ENCODE data around the gene MESD.
A peak's percentile ranks its signal among the peaks of the same experiment; 100 is the strongest.

Gene MESD

GRCh38 chr15:81003097-81003350 is 13.4 kb upstream of the MESD start:
- Histone ChIP-seq H3K4me3 (ENCODE audit: low read depth in 1 of 5, low read length in 5 of 5) (peak overlapping the region; percentile 36 to 89 (median 84)), H3K4me1 (ENCODE audit: control insufficient read depth in 5 of 5, insufficient read depth in 5 of 5, low read length in 5 of 5) (peaks cover 6 to 63% (median 59%) of the 10 kb centered on the region in 5 donors), H3K27ac (ENCODE audit: low read depth, low read length) (peak overlapping the region; percentile 73), H3K9ac (ENCODE audit: low read length in 5 of 5) (no peak overlapping the region), H3K27me3 (ENCODE audit: control insufficient read depth in 5 of 5, insufficient read depth in 4 of 5, low read length in 5 of 5) (no peaks in the 10 kb centered on the region), H3K36me3 (ENCODE audit: control insufficient read depth in 5 of 5, insufficient read depth in 5 of 5, low read length in 5 of 5) (peaks cover 5 to 13% (median 9%) of the 10 kb centered on the region in 5 donors), H3K9me3 (ENCODE audit: control insufficient read depth in 5 of 5, low read length in 5 of 5) (no peaks in the 10 kb centered on the region)

GRCh38 chr15:81002331-81003096 is 12.9 kb upstream of the MESD start:
- Histone ChIP-seq H3K4me1 (ENCODE audit: control insufficient read depth in 5 of 5, insufficient read depth in 5 of 5, low read length in 5 of 5) (peaks cover 6 to 62% (median 57%) of the 10 kb centered on the region in 5 donors), H3K9ac (ENCODE audit: low read length in 5 of 5) (peak overlapping the region; percentile 48 to 96 (median 71)), H3K4me3 (ENCODE audit: low read depth in 1 of 5, low read length in 5 of 5) (peak overlapping the region in 4 of 5 donors; percentile 81 to 89 (median 84)), H3K27ac (ENCODE audit: low read depth, low read length) (peak overlapping the region; percentile 97), H3K27me3 (ENCODE audit: control insufficient read depth in 5 of 5, insufficient read depth in 4 of 5, low read length in 5 of 5) (no peaks in the 10 kb centered on the region), H3K9me3 (ENCODE audit: control insufficient read depth in 5 of 5, low read length in 5 of 5) (no peaks in the 10 kb centered on the region), H3K36me3 (ENCODE audit: control insufficient read depth in 5 of 5, insufficient read depth in 5 of 5, low read length in 5 of 5) (peaks cover 5 to 13% (median 9%) of the 10 kb centered on the region in 5 donors)

- peaks cover 5 to 13% (median 9%) of the 10 kb centered on the region in 5 donors for H3K36me3 ChIP-seq (ENCODE audit: control insufficient read depth in 5 of 5, insufficient read depth in 5 of 5, low read length in 5 of 5)
- peaks cover 6 to 62% (median 56%) of the 10 kb centered on the region in 5 donors for H3K4me1 ChIP-seq (ENCODE audit: control insufficient read depth in 5 of 5, insufficient read depth in 5 of 5, low read length in 5 of 5)
- peak overlapping the region; percentile 48 to 96 (median 73) for H3K9ac ChIP-seq (ENCODE audit: low read length in 5 of 5)
- H3K27ac ChIP-seq (ENCODE audit: low read depth, low read length) = peak overlapping the region; percentile 97
- no peaks in the 10 kb centered on the region for H3K27me3 ChIP-seq (ENCODE audit: control insufficient read depth in 5 of 5, insufficient read depth in 4 of 5, low read length in 5 of 5)
- peak overlapping the region in 4 of 5 donors; percentile 81 to 89 (median 84) for H3K4me3 ChIP-seq (ENCODE audit: low read depth in 1 of 5, low read length in 5 of 5)
- no peaks in the 10 kb centered on the region for H3K9me3 ChIP-seq (ENCODE audit: control insufficient read depth in 5 of 5, low read length in 5 of 5)
Observed at GRCh38 chr15:81002009-81002330, 12.4 kb upstream of the MESD start.

DNA sequence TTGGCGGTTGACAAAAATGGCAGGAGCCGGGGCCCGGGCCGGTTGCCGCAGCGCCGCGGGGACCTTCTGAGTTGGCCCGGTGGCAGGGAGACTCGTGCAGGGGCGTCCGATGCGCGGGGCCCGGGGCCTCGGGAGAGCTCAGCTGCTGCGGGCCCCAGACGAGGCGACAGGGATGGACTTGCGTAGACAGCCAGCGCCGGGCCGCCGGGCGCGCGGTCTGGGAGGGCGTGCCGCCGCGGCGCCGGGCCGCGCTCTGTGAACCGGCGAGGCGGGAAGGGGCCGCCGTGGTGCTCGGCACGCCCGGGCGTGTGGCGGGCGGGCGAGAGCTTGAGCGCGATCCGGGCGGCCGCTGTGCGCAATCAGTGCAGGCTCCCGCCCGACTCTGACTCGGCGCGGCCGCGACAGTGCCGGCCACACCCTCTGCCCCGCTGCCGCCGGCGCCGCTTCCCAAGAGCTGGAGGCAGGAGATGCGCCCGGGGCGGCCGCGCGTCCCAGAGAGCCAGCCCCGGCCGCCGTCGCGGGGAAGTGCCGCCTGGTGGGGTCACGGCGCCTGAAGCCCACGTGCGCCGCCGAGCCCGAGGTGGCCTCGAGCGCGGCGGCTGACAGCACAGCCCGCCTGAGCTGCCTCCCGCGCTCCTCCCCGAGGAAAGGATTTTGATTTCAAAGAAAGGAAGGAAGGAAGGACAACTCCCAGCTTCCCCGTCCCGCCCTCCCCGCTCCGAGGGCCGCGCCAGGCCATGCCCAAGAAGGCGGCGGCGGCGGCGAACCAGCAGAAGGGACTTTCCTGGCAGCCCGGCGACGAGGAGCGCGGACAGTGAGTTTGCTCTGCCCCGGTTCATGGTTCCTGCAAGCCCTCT is 11.8 kb upstream of the MESD start:
- H3K9me3 ChIP-seq (ENCODE audit: control insufficient read depth in 5 of 5, low read length in 5 of 5) = peaks cover 0 to 2% (median 2%) of the 10 kb centered on the region in 5 donors
- H3K4me3 ChIP-seq (ENCODE audit: low read depth in 1 of 5, low read length in 5 of 5) = peak overlapping the region in 4 of 5 donors; percentile 81 to 89 (median 84)
- H3K36me3 ChIP-seq (ENCODE audit: control insufficient read depth in 5 of 5, insufficient read depth in 5 of 5, low read length in 5 of 5) = peaks cover 5 to 13% (median 9%) of the 10 kb centered on the region in 5 donors
- H3K4me1 ChIP-seq (ENCODE audit: control insufficient read depth in 5 of 5, insufficient read depth in 5 of 5, low read length in 5 of 5) = peaks cover 6 to 62% (median 53%) of the 10 kb centered on the region in 5 donors
- no peaks in the 10 kb centered on the region for H3K27me3 ChIP-seq (ENCODE audit: control insufficient read depth in 5 of 5, insufficient read depth in 4 of 5, low read length in 5 of 5)
- peak overlapping the region; percentile 97 for H3K27ac ChIP-seq (ENCODE audit: low read depth, low read length)
- H3K9ac ChIP-seq (ENCODE audit: low read length in 5 of 5) = peak overlapping the region in 4 of 5 donors; percentile 66 to 96 (median 92)

DNA sequence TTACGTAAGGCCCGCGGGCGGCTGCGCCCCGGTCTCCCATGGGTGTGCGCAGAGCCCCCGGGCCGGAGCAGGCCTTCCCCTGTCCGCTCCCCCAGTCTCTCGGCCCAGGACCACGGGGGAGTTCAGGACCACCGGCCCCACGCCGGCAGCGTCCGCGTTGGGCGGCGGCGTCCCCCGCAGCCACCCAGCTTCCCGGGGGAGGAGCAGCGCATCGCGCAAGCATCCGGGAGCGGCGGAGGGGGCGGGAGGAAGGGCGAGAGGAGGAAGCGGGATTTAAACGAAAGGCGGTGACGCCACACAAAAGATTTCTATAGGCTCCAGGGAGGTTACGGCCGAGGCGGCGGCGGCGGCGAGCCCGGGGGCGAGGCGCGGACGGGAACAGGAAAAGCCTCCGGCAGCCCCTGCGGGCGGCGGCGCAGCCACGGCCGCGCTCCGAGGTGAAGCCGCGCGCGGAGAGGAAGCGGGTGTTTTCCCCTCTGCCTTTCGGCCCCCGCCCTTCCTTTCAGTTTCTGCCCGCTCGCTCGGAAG is 11.1 kb upstream of the MESD start, which contains the start of gene TLNRD1:
Gene TLNRD1, plus strand, starts transcription at position 300 of the 528 bp plus-strand sequence. CDS start 1,349 bp downstream, outside the sequence.
- peaks cover 6 to 55% (median 47%) of the 10 kb centered on the region in 5 donors for H3K4me1 ChIP-seq (ENCODE audit: control insufficient read depth in 5 of 5, insufficient read depth in 5 of 5, low read length in 5 of 5)
- H3K9me3 ChIP-seq (ENCODE audit: control insufficient read depth in 5 of 5, low read length in 5 of 5) = peaks cover 0 to 5% (median 3%) of the 10 kb centered on the region in 5 donors
- H3K36me3 ChIP-seq (ENCODE audit: control insufficient read depth in 5 of 5, insufficient read depth in 5 of 5, low read length in 5 of 5) = peaks cover 5 to 13% (median 9%) of the 10 kb centered on the region in 5 donors
- H3K27me3 ChIP-seq (ENCODE audit: control insufficient read depth in 5 of 5, insufficient read depth in 4 of 5, low read length in 5 of 5) = no peaks in the 10 kb centered on the region
- H3K27ac ChIP-seq (ENCODE audit: low read depth, low read length) = peak within 1 kb of the TSS; percentile 97
- H3K4me3 ChIP-seq (ENCODE audit: low read depth in 1 of 5, low read length in 5 of 5) = peak within 1 kb of the TSS; percentile 81 to 89 (median 84)
- H3K9ac ChIP-seq (ENCODE audit: low read length in 5 of 5) = peak within 1 kb of the TSS; percentile 85 to 96 (median 93)

DNA sequence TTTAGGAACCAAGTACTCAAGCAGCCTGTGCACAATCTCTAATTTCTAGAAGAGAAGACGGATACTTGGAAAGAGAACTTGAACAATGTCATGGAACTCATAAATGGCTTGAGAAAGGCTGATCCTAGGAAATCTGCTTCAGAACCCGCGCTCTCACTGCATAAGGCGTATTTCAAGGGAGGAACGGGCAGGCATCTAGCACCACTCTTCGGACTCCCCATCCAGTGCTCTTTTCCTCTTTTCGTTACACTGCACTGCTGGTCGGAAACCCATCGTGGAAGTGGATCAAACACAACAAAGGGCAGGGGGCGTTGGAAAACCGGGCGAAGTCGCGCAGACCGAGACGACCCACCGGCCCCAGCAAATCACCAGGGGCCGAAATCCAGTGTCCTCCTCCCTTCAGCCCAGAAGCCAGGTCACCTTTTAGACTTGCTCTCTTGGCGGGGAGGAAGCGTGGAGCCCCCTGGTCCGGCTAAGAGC is 10.6 kb upstream of the MESD start:
- peak overlapping the region; percentile 85 to 96 (median 93) for H3K9ac ChIP-seq (ENCODE audit: low read length in 5 of 5)
- H3K4me1 ChIP-seq (ENCODE audit: control insufficient read depth in 5 of 5, insufficient read depth in 5 of 5, low read length in 5 of 5) = peaks cover 6 to 50% (median 42%) of the 10 kb centered on the region in 5 donors
- H3K4me3 ChIP-seq (ENCODE audit: low read depth in 1 of 5, low read length in 5 of 5) = peak overlapping the region; percentile 81 to 89 (median 84)

GRCh38 chr15:80999623-81000036 is 10.0 kb upstream of the MESD start:
- peak overlapping the region; percentile 81 to 89 (median 84) for H3K4me3 ChIP-seq (ENCODE audit: low read depth in 1 of 5, low read length in 5 of 5)
- H3K9me3 ChIP-seq (ENCODE audit: control insufficient read depth in 5 of 5, low read length in 5 of 5) = peaks cover 0 to 5% (median 3%) of the 10 kb centered on the region in 5 donors
- peaks cover 5 to 45% (median 36%) of the 10 kb centered on the region in 5 donors for H3K4me1 ChIP-seq (ENCODE audit: control insufficient read depth in 5 of 5, insufficient read depth in 5 of 5, low read length in 5 of 5)
- peak overlapping the region in 3 of 5 donors; percentile 28 to 96 (median 85) for H3K9ac ChIP-seq (ENCODE audit: low read length in 5 of 5)
- H3K36me3 ChIP-seq (ENCODE audit: control insufficient read depth in 5 of 5, insufficient read depth in 5 of 5, low read length in 5 of 5) = peaks cover 5 to 13% (median 8%) of the 10 kb centered on the region in 5 donors
- H3K27ac ChIP-seq (ENCODE audit: low read depth, low read length) = peak overlapping the region; percentile 97
- H3K27me3 ChIP-seq (ENCODE audit: control insufficient read depth in 5 of 5, insufficient read depth in 4 of 5, low read length in 5 of 5) = no peaks in the 10 kb centered on the region

More for the DNA sequence above, 10.6 kb upstream of the MESD start:
- peaks cover 5 to 13% (median 9%) of the 10 kb centered on the region in 5 donors for H3K36me3 ChIP-seq (ENCODE audit: control insufficient read depth in 5 of 5, insufficient read depth in 5 of 5, low read length in 5 of 5)
- no peaks in the 10 kb centered on the region for H3K27me3 ChIP-seq (ENCODE audit: control insufficient read depth in 5 of 5, insufficient read depth in 4 of 5, low read length in 5 of 5)
- peaks cover 0 to 5% (median 3%) of the 10 kb centered on the region in 5 donors for H3K9me3 ChIP-seq (ENCODE audit: control insufficient read depth in 5 of 5, low read length in 5 of 5)
- H3K27ac ChIP-seq (ENCODE audit: low read depth, low read length) = peak overlapping the region; percentile 97

- H3K36me3 ChIP-seq (ENCODE audit: control insufficient read depth in 5 of 5, insufficient read depth in 5 of 5, low read length in 5 of 5) = peaks cover 0 to 8% (median 6%) of the 10 kb centered on the region in 5 donors
- H3K27ac ChIP-seq (ENCODE audit: low read depth, low read length) = no peak overlapping the region
- H3K27me3 ChIP-seq (ENCODE audit: control insufficient read depth in 5 of 5, insufficient read depth in 4 of 5, low read length in 5 of 5) = no peaks in the 10 kb centered on the region
- H3K4me3 ChIP-seq (ENCODE audit: low read depth in 1 of 5, low read length in 5 of 5) = no peak overlapping the region
- peaks cover 0 to 5% (median 3%) of the 10 kb centered on the region in 5 donors for H3K9me3 ChIP-seq (ENCODE audit: control insufficient read depth in 5 of 5, low read length in 5 of 5)
- no peak overlapping the region for H3K9ac ChIP-seq (ENCODE audit: low read length in 5 of 5)
- H3K4me1 ChIP-seq (ENCODE audit: control insufficient read depth in 5 of 5, insufficient read depth in 5 of 5, low read length in 5 of 5) = peaks cover 0 to 31% (median 22%) of the 10 kb centered on the region in 5 donors
Observed at GRCh38 chr15:80998251-80998650, 8.6 kb upstream of the MESD start.

GRCh38 chr15:80997692-80998091 is 8.1 kb upstream of the MESD start:
- H3K36me3 ChIP-seq (ENCODE audit: control insufficient read depth in 5 of 5, insufficient read depth in 5 of 5, low read length in 5 of 5) = peaks cover 0 to 3% (median 1%) of the 10 kb centered on the region in 5 donors
- H3K9me3 ChIP-seq (ENCODE audit: control insufficient read depth in 5 of 5, low read length in 5 of 5) = peaks cover 0 to 5% (median 3%) of the 10 kb centered on the region in 5 donors
- peaks cover 0 to 25% (median 17%) of the 10 kb centered on the region in 5 donors for H3K4me1 ChIP-seq (ENCODE audit: control insufficient read depth in 5 of 5, insufficient read depth in 5 of 5, low read length in 5 of 5)
- no peak overlapping the region for H3K4me3 ChIP-seq (ENCODE audit: low read depth in 1 of 5, low read length in 5 of 5)
- H3K9ac ChIP-seq (ENCODE audit: low read length in 5 of 5) = no peak overlapping the region
- H3K27me3 ChIP-seq (ENCODE audit: control insufficient read depth in 5 of 5, insufficient read depth in 4 of 5, low read length in 5 of 5) = no peaks in the 10 kb centered on the region
- H3K27ac ChIP-seq (ENCODE audit: low read depth, low read length) = no peak overlapping the region
